ENCODE results near the gene D2HGDH. TPM values are rescaled to one million over a fixed set of nuclear protein-coding genes. Genes with fewer than 3 reads are reported as not detected.
"Not testable (repeated sequence)": the region's sequence is repeated elsewhere in the genome, so short reads cannot be mapped to it uniquely, and the experiment has no call there.

D2HGDH gene
- total and polyA plus RNA-seq, 4 donors = 12.4 to 42.8 (median 19.3) TPM

DNA sequence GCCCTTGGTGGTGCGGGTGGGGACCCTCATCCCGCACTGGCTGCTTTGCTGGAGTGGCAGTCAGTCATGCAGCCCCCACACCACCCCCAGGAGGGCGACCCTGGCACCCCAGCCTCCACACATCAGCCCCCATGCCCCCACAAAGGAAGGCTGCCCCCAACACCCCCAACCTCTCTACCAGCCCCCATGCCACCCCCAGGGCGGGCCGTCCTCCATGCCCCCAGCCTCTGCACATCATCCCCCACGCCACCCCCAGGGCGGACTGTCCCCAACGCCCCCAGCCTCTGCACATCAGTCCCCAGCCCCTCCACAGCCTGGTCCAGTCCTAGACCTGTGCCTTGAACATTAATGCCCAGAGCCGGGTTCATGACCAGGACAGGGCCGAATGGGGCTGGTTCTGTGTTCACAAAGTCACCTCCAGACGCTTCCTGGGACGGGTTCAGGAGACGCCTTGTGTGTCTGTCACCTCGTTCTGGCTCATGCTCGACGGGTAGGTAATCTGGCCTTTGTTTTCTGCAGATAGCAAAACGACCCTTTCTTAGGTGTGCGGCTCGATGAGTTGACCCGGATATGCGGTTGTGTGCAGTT is 18.4 kb downstream of the D2HGDH start:
- H3K9me3 ChIP-seq (ENCODE audit: control insufficient read depth, insufficient read depth, low read length) = no peaks in the 10 kb centered on the region
- no peak overlapping the region for H3K27ac ChIP-seq (ENCODE audit: low read depth, low read length)
- peaks cover 83% of the 10 kb centered on the region for H3K36me3 ChIP-seq (ENCODE audit: control insufficient read depth, insufficient read depth, low read length)
- H3K4me3 ChIP-seq (ENCODE audit: low read depth, low read length) = no peak overlapping the region
- 96% methylated on average over 17 of the region's 21 CpGs for WGBS (ENCODE audit: insufficient coverage)
- H3K4me1 ChIP-seq (ENCODE audit: control insufficient read depth, insufficient read depth, low read length) = no peaks in the 10 kb centered on the region
- H3K27me3 ChIP-seq (ENCODE audit: control insufficient read depth, insufficient read depth, low read length) = no peaks in the 10 kb centered on the region
- no peak for DNase-seq (ENCODE audit: low read depth in 4 of 6, low spot score in 6 of 6)

DNA sequence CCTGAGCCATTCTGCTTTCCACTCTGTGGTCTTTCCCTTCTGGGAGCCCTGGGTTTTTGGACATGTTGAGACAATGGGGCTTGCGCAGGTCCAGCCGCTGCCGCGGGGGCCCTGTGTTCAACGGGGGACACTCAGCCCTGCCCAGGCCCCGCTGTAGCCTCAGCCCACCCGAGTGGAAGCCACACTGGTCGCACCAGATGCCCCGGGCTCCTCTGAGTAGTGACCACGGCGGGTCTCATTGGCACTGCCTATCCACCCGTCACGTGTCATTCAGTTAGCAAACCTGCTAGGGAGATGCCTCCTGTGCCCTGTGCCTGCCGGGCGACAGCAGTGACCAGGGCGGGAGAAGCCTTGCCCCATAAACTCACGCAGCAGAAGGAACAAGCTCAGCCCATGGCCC is 19.1 kb downstream of the D2HGDH start:
- Histone ChIP-seq H3K27me3 (ENCODE audit: control insufficient read depth, insufficient read depth, low read length) (no peaks in the 10 kb centered on the region), H3K4me3 (ENCODE audit: low read depth, low read length) (no peak overlapping the region), H3K4me1 (ENCODE audit: control insufficient read depth, insufficient read depth, low read length) (no peaks in the 10 kb centered on the region), H3K27ac (ENCODE audit: low read depth, low read length) (no peak overlapping the region), H3K9me3 (ENCODE audit: control insufficient read depth, insufficient read depth, low read length) (no peaks in the 10 kb centered on the region), H3K36me3 (ENCODE audit: control insufficient read depth, insufficient read depth, low read length) (peaks cover 78% of the 10 kb centered on the region)
- DNase-seq (ENCODE audit: low read depth in 4 of 6, low spot score in 6 of 6) = no peak
- 94% methylated on average over 16 of the region's 17 CpGs for WGBS (ENCODE audit: insufficient coverage)

DNA sequence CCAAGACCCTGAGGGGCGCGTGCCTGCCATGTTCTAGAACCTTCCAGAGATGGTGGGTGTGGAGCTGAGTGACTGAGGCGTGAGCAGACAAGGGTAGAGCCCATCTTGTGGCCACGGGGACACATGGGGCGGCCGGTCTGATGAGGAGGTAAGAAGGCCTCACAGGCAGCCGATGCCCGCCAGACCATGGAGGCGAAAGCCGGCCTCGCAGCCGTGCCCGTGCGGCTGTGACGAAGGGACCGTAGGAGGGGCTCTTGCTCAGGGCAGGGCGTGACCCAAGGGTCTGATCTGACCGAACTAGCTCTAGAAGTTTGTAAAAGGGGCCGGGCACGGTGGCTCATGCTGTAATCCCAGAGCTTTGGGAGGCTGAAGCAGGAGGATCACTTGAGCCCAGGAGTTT is 19.6 kb downstream of the D2HGDH start:
- DNase-seq (ENCODE audit: low read depth in 4 of 6, low spot score in 6 of 6) = no peak
- H3K4me1 ChIP-seq (ENCODE audit: control insufficient read depth, insufficient read depth, low read length) = no peaks in the 10 kb centered on the region
- H3K27ac ChIP-seq (ENCODE audit: low read depth, low read length) = no peak overlapping the region
- peaks cover 75% of the 10 kb centered on the region for H3K36me3 ChIP-seq (ENCODE audit: control insufficient read depth, insufficient read depth, low read length)
- WGBS (ENCODE audit: insufficient coverage) = 93% methylated on average over 20 of the region's 20 CpGs
- no peaks in the 10 kb centered on the region for H3K9me3 ChIP-seq (ENCODE audit: control insufficient read depth, insufficient read depth, low read length)
- no peaks in the 10 kb centered on the region for H3K27me3 ChIP-seq (ENCODE audit: control insufficient read depth, insufficient read depth, low read length)
- no peak overlapping the region for H3K4me3 ChIP-seq (ENCODE audit: low read depth, low read length)

DNA sequence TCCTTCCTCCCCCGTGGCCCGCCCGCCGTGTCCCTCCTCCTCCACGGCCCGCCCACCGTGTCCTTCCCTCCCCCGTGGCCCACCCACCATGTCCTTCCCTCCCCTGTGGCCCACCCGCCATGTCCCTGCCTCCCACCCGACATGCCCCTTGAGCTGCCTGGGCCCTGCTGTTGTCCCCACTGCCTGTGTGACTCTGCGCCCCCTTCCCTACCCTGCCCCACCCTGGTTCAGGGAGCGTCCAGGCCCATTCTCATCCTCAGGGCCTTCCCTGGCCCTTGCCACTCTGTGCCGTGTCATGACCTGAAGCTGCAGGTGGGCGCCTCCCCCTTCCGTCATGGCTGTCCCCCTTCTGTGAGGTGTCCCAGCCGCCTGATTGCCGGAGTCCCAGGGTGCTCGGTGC is 20.7 kb downstream of the D2HGDH start:
- Histone ChIP-seq H3K9me3 (ENCODE audit: control insufficient read depth, insufficient read depth, low read length) (no peaks in the 10 kb centered on the region), H3K36me3 (ENCODE audit: control insufficient read depth, insufficient read depth, low read length) (peaks cover 64% of the 10 kb centered on the region), H3K27ac (ENCODE audit: low read depth, low read length) (no peak overlapping the region), H3K27me3 (ENCODE audit: control insufficient read depth, insufficient read depth, low read length) (no peaks in the 10 kb centered on the region), H3K4me3 (ENCODE audit: low read depth, low read length) (no peak overlapping the region), H3K4me1 (ENCODE audit: control insufficient read depth, insufficient read depth, low read length) (no peaks in the 10 kb centered on the region)
- WGBS (ENCODE audit: insufficient coverage) = 87% methylated on average over 13 of the region's 18 CpGs
- DNase-seq (ENCODE audit: low read depth in 4 of 6, low spot score in 6 of 6) = no peak

DNA sequence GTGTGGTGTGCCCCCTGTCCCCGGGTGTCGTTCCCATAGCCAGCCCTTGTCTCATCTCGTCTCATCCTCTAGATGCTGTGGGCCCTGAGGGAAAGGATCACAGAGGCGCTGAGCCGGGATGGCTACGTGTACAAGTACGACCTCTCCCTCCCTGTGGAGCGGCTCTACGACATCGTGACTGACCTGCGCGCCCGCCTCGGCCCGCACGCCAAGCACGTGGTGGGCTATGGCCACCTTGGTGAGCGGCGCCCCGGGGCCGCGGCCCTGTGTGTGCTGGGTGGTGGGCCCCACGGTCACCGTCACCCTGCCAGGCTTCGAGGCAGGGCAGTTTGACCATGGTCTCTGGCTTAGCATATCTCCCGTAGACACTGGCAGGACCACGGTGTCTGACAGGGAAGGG is 21.3 kb downstream of the D2HGDH start:
- 96% methylated on average over 24 of the region's 27 CpGs for WGBS (ENCODE audit: insufficient coverage)
- Histone ChIP-seq H3K27ac (ENCODE audit: low read depth, low read length) (no peak overlapping the region), H3K4me3 (ENCODE audit: low read depth, low read length) (no peak overlapping the region), H3K9me3 (ENCODE audit: control insufficient read depth, insufficient read depth, low read length) (peaks cover 2% of the 10 kb centered on the region), H3K36me3 (ENCODE audit: control insufficient read depth, insufficient read depth, low read length) (peaks cover 67% of the 10 kb centered on the region), H3K4me1 (ENCODE audit: control insufficient read depth, insufficient read depth, low read length) (no peaks in the 10 kb centered on the region), H3K27me3 (ENCODE audit: control insufficient read depth, insufficient read depth, low read length) (no peaks in the 10 kb centered on the region)
- DNase-seq (ENCODE audit: low read depth in 4 of 6, low spot score in 6 of 6) = no peak

DNA sequence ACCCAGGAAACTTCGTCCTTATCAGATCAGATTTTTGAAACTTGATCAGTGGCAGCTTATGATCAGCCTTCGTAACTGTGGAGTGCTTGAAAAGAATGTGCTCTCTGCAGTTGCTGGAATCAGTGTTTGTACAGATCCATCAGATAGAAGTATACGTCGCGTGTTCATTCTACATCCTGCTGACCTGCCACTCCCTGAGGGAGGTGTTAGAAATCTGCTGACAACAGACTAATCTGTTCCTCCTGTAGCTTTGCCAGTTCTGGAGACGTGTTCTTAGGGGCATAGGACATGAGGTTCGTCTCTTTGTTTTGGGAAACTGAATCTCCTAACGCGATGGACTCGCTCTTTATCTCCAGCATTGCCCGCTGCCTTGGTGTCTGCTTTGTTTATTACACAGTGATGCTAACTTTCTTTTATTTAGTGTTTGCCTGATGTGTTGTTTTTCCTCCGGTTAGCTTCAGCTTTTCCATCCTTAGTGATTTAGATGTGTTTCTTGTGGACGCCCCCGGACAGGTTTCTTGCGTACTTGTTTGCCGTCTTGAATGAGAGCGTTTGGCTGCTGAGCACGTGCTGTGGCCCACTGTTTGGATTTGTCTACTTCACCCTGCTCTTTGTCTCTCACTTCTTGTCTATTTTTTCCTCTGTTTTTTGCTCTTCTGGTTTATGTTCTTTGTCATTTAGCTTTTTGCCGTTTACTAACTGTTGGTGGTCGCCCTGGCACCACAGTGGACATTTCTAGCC is 24.8 kb downstream of the D2HGDH start:
- Histone ChIP-seq H3K4me3 (ENCODE audit: low read depth, low read length) (no peak overlapping the region), H3K27me3 (ENCODE audit: control insufficient read depth, insufficient read depth, low read length) (no peaks in the 10 kb centered on the region), H3K27ac (ENCODE audit: low read depth, low read length) (no peak overlapping the region), H3K4me1 (ENCODE audit: control insufficient read depth, insufficient read depth, low read length) (no peaks in the 10 kb centered on the region), H3K9me3 (ENCODE audit: control insufficient read depth, insufficient read depth, low read length) (peaks cover 2% of the 10 kb centered on the region), H3K36me3 (ENCODE audit: control insufficient read depth, insufficient read depth, low read length) (peaks cover 49% of the 10 kb centered on the region)
- WGBS (ENCODE audit: insufficient coverage) = 87% methylated on average over 11 of the region's 20 CpGs
- no peak for DNase-seq (ENCODE audit: low read depth in 4 of 6, low spot score in 6 of 6)

DNA sequence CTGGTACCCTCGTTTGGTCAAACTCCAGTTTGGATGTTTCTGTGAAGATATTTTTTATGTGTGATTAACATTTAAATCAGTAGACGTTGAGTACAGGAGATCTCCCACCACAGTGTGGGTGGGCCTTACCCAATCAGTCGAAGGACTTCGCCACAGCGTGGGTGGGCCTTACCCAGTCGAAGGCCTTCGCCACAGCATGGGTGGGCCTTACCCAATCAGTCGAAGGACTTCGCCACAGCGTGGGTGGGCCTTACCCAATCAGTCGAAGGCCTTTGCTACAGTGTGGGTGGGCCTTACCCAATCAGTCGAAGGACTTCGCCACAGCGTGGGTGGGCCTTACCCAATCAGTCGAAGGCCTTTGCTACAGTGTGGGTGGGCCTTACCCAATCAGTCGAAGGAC is 25.5 kb downstream of the D2HGDH start:
- not testable (repeated sequence) for H3K4me1 ChIP-seq (ENCODE audit: control insufficient read depth, insufficient read depth, low read length); H3K27ac ChIP-seq (ENCODE audit: low read depth, low read length); DNase-seq (ENCODE audit: low read depth in 4 of 6, low spot score in 6 of 6); H3K4me3 ChIP-seq (ENCODE audit: low read depth, low read length); H3K27me3 ChIP-seq (ENCODE audit: control insufficient read depth, insufficient read depth, low read length); H3K9me3 ChIP-seq (ENCODE audit: control insufficient read depth, insufficient read depth, low read length)
- WGBS (ENCODE audit: insufficient coverage) = no CpG with 5 or more reads among the region's 16 CpGs
- H3K36me3 ChIP-seq (ENCODE audit: control insufficient read depth, insufficient read depth, low read length) = peaks cover 49% of the 10 kb centered on the region

DNA sequence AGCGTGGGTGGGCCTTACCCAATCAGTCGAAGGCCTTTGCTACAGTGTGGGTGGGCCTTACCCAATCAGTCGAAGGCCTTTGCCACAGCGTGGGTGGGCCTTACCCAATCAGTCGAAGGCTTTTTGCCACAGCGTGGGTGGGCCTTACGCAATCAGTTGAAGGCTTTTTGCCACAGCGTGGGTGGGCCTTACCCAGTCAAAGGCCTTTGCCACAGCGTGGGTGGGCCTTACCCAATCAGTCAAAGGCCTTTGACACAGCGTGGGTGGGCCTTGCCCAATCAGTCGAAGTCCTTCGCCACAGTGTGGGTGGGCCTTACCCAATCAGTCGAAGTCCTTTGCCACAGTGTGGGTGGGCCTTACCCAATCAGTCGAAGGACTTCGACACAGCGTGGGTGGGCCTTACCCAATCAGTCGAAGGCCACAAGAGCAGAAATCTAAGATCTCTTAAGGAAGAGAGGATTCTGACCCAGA is 25.9 kb downstream of the D2HGDH start:
- peaks cover 47% of the 10 kb centered on the region for H3K36me3 ChIP-seq (ENCODE audit: control insufficient read depth, insufficient read depth, low read length)
- H3K27me3 ChIP-seq (ENCODE audit: control insufficient read depth, insufficient read depth, low read length) = no peaks in the 10 kb centered on the region

DNA sequence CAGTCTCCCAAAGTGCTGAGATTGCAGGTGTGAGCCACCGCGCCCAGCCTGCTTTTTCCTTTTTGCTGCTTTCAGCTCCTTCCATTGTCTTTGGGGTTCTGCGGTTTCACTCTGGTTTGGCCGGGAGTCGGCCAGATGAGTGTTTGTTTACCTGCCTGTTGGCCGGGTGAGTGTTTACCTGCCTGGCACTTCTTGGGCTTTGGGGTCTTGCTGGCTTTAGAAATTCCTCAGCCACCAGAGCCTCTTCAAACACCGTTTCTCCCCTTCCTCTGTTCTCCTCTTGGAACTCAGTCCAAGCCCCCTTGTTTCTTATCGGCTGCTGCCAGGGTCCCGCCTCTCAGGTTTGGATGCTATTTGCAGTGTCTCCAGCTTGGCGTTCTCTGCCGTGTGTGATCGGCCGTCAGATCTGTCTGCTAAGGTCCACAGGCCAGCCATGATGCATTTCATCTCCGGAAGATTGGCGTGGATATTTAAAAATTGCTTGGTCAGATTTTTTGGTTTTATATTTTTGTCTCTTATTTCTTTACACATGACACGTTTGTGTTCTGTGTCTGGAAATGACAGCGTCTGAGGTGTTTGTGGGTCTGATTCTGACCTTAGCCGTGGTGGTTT is 28.0 kb downstream of the D2HGDH start:
- Histone ChIP-seq H3K36me3 (ENCODE audit: control insufficient read depth, insufficient read depth, low read length) (peaks cover 38% of the 10 kb centered on the region), H3K9me3 (ENCODE audit: control insufficient read depth, insufficient read depth, low read length) (peaks cover 2% of the 10 kb centered on the region), H3K27me3 (ENCODE audit: control insufficient read depth, insufficient read depth, low read length) (no peaks in the 10 kb centered on the region), H3K4me1 (ENCODE audit: control insufficient read depth, insufficient read depth, low read length) (no peaks in the 10 kb centered on the region), H3K27ac (ENCODE audit: low read depth, low read length) (no peak overlapping the region), H3K4me3 (ENCODE audit: low read depth, low read length) (no peak overlapping the region)
- no peak for DNase-seq (ENCODE audit: low read depth in 4 of 6, low spot score in 6 of 6)
- 77% methylated on average over 12 of the region's 18 CpGs for WGBS (ENCODE audit: insufficient coverage)

More for the DNA sequence above, 25.9 kb downstream of the D2HGDH start:
- no peak overlapping the region for H3K4me3 ChIP-seq (ENCODE audit: low read depth, low read length)
- peaks cover 2% of the 10 kb centered on the region for H3K9me3 ChIP-seq (ENCODE audit: control insufficient read depth, insufficient read depth, low read length)
- no peak overlapping the region for H3K27ac ChIP-seq (ENCODE audit: low read depth, low read length)
- no peaks in the 10 kb centered on the region for H3K4me1 ChIP-seq (ENCODE audit: control insufficient read depth, insufficient read depth, low read length)
- WGBS (ENCODE audit: insufficient coverage) = 98% methylated on average over 17 of the region's 17 CpGs
- no peak for DNase-seq (ENCODE audit: low read depth in 4 of 6, low spot score in 6 of 6)
